HepG2 (cell line): ENCODE results near the gene BABAM1. TPM values are rescaled to one million over a fixed set of nuclear protein-coding genes. Genes with fewer than 3 reads are reported as not detected.

ENCODE experiments used
- FIP1L1 ChIP-seq: fragments of 200-400 bp; formaldehyde crosslinking; IDR thresholded peaks from 2 replicates; pipeline ENCODE4 v1.6.1; 2018; ENCODE audit warnings: low read depth, mild to moderate bottlenecking, low read length, moderate library complexity, borderline replicate concordance; ENCODE audit not compliant: insufficient read depth
- IRX3 ChIP-seq: sonication (generic); formaldehyde crosslinking; IDR thresholded peaks from 2 replicates; pipeline ENCODE4 v1.8.1; 2023; ENCODE audit warnings: mild to moderate bottlenecking, low read depth, missing genetic modification reagents, borderline replicate concordance
- MED1 ChIP-seq: sonication (generic); formaldehyde crosslinking; IDR thresholded peaks from 2 replicates; pipeline ENCODE4 v1.4.0; 2020; ENCODE audit warnings: missing genetic modification reagents
- RAD51 ChIP-seq: fragments of 450-650 bp; IDR thresholded peaks from 2 replicates; pipeline ENCODE4 v1.6.1; 2016; ENCODE audit warnings: borderline replicate concordance
- RFXAP ChIP-seq: sonication (generic); formaldehyde crosslinking; IDR thresholded peaks from 2 replicates; pipeline ENCODE4 v1.4.0; 2020; ENCODE audit warnings: missing genetic modification reagents, borderline replicate concordance
- SNRNP70 ChIP-seq: fragments of 200-400 bp; formaldehyde crosslinking; IDR thresholded peaks from 2 replicates; pipeline ENCODE4 v1.6.1; 2017; ENCODE audit warnings: mild to moderate bottlenecking, low read depth, low read length, moderate library complexity
- SYNCRIP ChIP-seq: fragments of 200-400 bp; formaldehyde crosslinking; IDR thresholded peaks from 2 replicates; pipeline ENCODE4 v1.6.1; 2018; ENCODE audit warnings: mild to moderate bottlenecking, low read depth, low read length; ENCODE audit not compliant: insufficient read depth
- TAF15 ChIP-seq: fragments of 200-400 bp; formaldehyde crosslinking; IDR thresholded peaks from one replicate; pipeline ENCODE4 v1.6.1; 2018; ENCODE audit warnings: mild to moderate bottlenecking, low read depth, low read length; ENCODE audit not compliant: poor library complexity, severe bottlenecking
- TP53 ChIP-seq: sonication (generic); formaldehyde crosslinking; conservative IDR thresholded peaks from 2 replicates; pipeline ENCODE4 v1.4.0; 2020; ENCODE audit warnings: missing genetic modification reagents
- TSC22D2 ChIP-seq: sonication (generic); formaldehyde crosslinking; IDR thresholded peaks from 2 replicates; pipeline ENCODE4 v1.5.1; 2020; ENCODE audit warnings: missing genetic modification reagents, mild to moderate bottlenecking, borderline replicate concordance
- YEATS4 ChIP-seq: sonication (generic); formaldehyde crosslinking; IDR thresholded peaks from 2 replicates; pipeline ENCODE4 v1.4.0; 2020; ENCODE audit warnings: missing genetic modification reagents, borderline replicate concordance
- ZNF136 ChIP-seq: sonication (generic); formaldehyde crosslinking; IDR thresholded peaks from 2 replicates; pipeline ENCODE4 v1.8.1; 2022; ENCODE audit warnings: low read depth, mild to moderate bottlenecking, moderate library complexity, missing genetic modification reagents
- ZNF138 ChIP-seq: sonication (generic); formaldehyde crosslinking; IDR thresholded peaks from 2 replicates; pipeline ENCODE4 v1.5.0; 2020; ENCODE audit warnings: mild to moderate bottlenecking, low read depth, missing genetic modification reagents
- ZNF230 ChIP-seq: sonication (generic); formaldehyde crosslinking; IDR thresholded peaks from 2 replicates; pipeline ENCODE4 v1.4.0; 2020; ENCODE audit warnings: mild to moderate bottlenecking, missing genetic modification reagents
- ZNF253 ChIP-seq: sonication (generic); formaldehyde crosslinking; IDR thresholded peaks from 2 replicates; pipeline ENCODE4 v1.8.0; 2022; ENCODE audit warnings: mild to moderate bottlenecking, missing genetic modification reagents, borderline replicate concordance
- ZNF615 ChIP-seq: sonication (generic); formaldehyde crosslinking; IDR thresholded peaks from 2 replicates; pipeline ENCODE4 v1.5.0; 2020; ENCODE audit warnings: mild to moderate bottlenecking, missing genetic modification reagents, borderline replicate concordance
- ZNF724P ChIP-seq: sonication (generic); formaldehyde crosslinking; IDR thresholded peaks from 2 replicates; pipeline ENCODE4 v1.8.0; 2022; ENCODE audit warnings: missing genetic modification reagents, borderline replicate concordance
- polyA plus RNA-seq, 8 experiments: library from polyadenylated mRNA; depleted of rRNA in 3 of 8; stranded (reverse) in 7 of 8; unstranded in 1 of 8; fragments of >200 nt; fragmentation: Illumina TruSeq in 4 of 8; extraction: Trizol in 4 of 8; gene quantifications; 2 replicates each; pipeline versions ENCODE4 v1.2.1 to v1.2.3, GENCODE V29; 2011 to 2016; ENCODE audit warnings: low read depth in 4 of 8, missing spikeins in 1 of 8, mixed read lengths in 1 of 8; ENCODE audit not compliant: insufficient read depth in 1 of 8
- total RNA-seq, 5 experiments: library from RNA; depleted of rRNA; stranded (reverse); fragments of >200 nt; fragmentation: Illumina TruSeq; extraction: Trizol; gene quantifications; 2 replicates each; pipeline ENCODE4 v1.2.3, GENCODE V29; 2016; ENCODE audit warnings: low read depth in 1 of 5
- TF ChIP-seq, protein P1 (sequence below): sonication (generic); formaldehyde crosslinking; IDR thresholded peaks from 2 replicates; pipeline ENCODE4 v1.8.0; 2022; ENCODE audit warnings: mild to moderate bottlenecking, missing genetic modification reagents, borderline replicate concordance
- TF ChIP-seq, protein P2 (sequence below): sonication (generic); formaldehyde crosslinking; IDR thresholded peaks from 2 replicates; pipeline ENCODE4 v1.8.0; 2022; ENCODE audit warnings: missing genetic modification reagents, mild to moderate bottlenecking, inconsistent platforms, borderline replicate concordance
- TF ChIP-seq, protein P3 (sequence below): sonication (generic); formaldehyde crosslinking; conservative IDR thresholded peaks from 2 replicates; pipeline ENCODE4 v1.8.0; 2022; ENCODE audit warnings: low read depth, missing genetic modification reagents
- TF ChIP-seq, protein P4 (sequence below): sonication (generic); formaldehyde crosslinking; IDR thresholded peaks from 2 replicates; pipeline ENCODE4 v1.4.0; 2020; ENCODE audit warnings: mild to moderate bottlenecking, low read depth, missing genetic modification reagents

The BABAM1 gene
- total and polyA plus RNA-seq, 2 of the 13 experiments (the other 11 are each of a cell fraction or from before 2014, with no cell fraction given), result 70.0 to 82.0 TPM

DNA sequence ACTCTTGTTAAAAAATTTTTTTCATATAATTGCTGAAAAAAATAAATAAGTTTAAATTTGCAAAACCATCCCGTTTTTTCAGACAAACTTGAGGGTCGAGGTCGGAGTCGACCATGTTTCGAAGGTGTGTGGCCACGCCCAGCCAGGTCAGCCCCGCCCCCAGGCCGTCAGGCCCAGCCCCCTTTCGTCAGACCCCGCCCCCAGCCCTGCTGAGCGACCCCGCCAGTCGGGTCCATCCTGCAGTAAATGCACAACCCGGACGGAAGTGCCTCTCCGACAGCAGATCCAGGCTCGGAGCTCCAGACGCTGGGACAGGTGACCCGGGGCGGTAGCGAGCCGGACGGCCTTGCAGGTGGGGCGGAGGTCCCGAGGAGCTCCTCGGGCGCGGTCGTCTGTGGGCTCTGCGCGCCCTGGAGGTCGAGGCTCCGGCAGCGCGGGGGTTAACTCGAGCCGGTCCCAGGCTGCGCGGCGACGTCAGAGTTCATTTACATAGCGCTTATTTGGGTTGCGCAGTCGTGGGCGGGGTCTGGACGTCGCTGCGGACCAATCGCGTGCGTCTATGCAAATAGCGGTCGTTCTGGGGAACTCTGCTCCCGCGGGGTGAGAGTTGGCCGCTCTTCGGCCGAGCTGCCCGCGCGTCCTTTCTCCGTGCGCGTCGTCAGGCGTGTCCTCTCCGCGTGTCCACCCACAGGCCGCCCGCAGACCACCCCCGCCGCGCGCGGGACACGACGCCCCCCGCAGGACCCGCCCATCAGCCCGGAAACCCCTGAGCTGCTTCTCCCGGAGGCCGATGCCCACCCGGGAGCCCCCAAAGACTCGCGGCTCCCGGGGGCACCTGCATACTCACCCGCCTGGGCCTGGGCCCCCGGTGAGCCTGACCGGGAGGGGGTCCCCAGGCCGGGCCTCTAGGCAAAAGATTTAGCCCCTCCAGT lies 41.0 kb upstream of the BABAM1 start, which contains the start of gene OCEL1 (continued):
- TF ChIP-seq, protein P1, sequence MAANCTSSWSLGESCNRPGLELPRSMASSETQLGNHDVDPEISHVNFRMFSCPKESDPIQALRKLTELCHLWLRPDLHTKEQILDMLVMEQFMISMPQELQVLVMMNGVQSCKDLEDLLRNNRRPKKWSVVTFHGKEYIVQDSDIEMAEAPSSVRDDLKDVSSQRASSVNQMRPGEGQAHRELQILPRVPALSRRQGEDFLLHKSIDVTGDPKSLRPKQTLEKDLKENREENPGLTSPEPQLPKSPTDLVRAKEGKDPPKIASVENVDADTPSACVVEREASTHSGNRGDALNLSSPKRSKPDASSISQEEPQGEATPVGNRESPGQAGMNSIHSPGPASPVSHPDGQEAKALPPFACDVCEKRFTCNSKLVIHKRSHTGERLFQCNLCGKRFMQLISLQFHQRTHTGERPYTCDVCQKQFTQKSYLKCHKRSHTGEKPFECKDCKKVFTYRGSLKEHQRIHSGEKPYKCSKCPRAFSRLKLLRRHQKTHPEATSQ, result peak; percentile 28; the same call in 1 of the 2 replicates
- TF ChIP-seq ZNF615 (CRISPR knock-in tag) (no peak), ZNF230 (CRISPR knock-in tag) (peak; percentile 22; the same call in 1 of the 2 replicates), TSC22D2 (no peak), ZNF724P (CRISPR knock-in tag) (no peak), SNRNP70 (no peak), ZNF253 (CRISPR knock-in tag) (no peak), MED1 (peak; percentile 74), SYNCRIP (no peak), FIP1L1 (no peak), RAD51 (no peak), ZNF138 (no peak), TP53 (CRISPR knock-in tag) (no peak; the same call in 1 of the 2 replicates), RFXAP (peak; percentile 69; the same call in 1 of the 2 replicates), IRX3 (CRISPR knock-in tag) (no peak), YEATS4 (CRISPR knock-in tag) (peak; percentile 80; the same call in 1 of the 2 replicates), ZNF136 (CRISPR knock-in tag) (no peak), TAF15 (no peak)
- TF ChIP-seq, protein P2, sequence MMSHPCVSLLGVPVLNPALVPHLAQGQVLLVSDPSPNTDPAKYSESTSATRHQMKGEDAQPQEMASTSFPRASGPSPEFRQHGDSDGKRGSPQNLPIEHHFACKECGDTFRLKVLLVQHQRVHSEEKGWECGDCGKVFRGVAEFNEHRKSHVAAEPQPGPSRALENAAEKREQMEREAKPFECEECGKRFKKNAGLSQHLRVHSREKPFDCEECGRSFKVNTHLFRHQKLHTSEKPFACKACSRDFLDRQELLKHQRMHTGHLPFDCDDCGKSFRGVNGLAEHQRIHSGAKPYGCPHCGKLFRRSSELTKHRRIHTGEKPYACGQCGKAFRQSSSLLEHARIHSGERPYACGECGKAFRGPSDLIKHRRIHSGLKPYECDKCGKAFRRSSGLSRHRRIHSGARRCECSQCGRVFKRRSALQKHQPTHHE (CRISPR knock-in tag), result 0 out of 2 replicates have a peak, but pooled peaks have one; percentile 86
- TF ChIP-seq, protein P3, sequence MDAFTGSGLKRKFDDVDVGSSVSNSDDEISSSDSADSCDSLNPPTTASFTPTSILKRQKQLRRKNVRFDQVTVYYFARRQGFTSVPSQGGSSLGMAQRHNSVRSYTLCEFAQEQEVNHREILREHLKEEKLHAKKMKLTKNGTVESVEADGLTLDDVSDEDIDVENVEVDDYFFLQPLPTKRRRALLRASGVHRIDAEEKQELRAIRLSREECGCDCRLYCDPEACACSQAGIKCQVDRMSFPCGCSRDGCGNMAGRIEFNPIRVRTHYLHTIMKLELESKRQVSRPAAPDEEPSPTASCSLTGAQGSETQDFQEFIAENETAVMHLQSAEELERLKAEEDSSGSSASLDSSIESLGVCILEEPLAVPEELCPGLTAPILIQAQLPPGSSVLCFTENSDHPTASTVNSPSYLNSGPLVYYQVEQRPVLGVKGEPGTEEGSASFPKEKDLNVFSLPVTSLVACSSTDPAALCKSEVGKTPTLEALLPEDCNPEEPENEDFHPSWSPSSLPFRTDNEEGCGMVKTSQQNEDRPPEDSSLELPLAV, result no peak
- TF ChIP-seq, protein P4, sequence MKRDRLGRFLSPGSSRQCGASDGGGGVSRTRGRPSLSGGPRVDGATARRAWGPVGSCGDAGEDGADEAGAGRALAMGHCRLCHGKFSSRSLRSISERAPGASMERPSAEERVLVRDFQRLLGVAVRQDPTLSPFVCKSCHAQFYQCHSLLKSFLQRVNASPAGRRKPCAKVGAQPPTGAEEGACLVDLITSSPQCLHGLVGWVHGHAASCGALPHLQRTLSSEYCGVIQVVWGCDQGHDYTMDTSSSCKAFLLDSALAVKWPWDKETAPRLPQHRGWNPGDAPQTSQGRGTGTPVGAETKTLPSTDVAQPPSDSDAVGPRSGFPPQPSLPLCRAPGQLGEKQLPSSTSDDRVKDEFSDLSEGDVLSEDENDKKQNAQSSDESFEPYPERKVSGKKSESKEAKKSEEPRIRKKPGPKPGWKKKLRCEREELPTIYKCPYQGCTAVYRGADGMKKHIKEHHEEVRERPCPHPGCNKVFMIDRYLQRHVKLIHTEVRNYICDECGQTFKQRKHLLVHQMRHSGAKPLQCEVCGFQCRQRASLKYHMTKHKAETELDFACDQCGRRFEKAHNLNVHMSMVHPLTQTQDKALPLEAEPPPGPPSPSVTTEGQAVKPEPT (CRISPR knock-in tag), result peak; percentile 61; the same call in 1 of the 2 replicates
